ENCODE data around the gene B3GALT6.
"Not testable (repeated sequence)": the region's sequence is repeated elsewhere in the genome, so short reads cannot be mapped to it uniquely, and the experiment has no call there.

The B3GALT6 gene

DNA sequence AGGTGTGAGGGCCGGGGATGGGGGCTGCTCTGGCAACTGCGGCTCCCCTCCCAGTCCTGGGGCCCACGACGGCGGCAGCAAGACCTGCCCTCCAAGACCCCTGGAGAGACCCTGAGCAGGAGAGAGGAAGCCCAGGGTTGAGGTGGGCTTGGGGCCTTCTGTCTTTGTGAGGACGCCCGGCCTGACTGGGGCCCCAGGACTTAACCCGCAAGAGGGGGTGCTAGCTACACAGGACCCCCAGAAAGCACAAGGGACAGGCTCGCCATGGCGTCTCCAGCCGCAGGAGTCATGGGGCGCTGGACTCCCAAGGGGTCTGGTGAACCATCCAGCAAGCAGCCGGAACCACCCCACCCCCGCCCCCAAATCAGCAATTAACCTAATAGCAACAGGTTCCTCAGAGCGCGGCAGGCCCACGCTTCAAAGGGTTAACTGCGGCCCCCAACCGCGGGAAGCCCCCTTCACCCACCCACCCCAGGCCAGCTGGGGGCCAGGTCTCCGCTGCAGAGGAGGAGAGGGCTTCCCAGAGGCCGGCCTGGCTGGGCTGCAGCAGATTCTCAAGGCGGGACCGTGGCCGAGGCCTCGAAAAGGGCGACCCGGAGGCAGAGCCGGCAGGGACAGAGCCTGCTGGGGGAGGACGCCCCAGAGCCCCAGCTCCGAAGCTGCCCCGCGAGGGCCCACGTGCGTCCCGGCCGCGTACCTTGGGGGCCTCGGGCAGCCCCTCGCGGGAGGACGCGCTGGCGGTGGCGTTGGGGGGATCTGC lies 14.0 kb downstream of the B3GALT6 start:
- ATAC-seq = no peak

DNA sequence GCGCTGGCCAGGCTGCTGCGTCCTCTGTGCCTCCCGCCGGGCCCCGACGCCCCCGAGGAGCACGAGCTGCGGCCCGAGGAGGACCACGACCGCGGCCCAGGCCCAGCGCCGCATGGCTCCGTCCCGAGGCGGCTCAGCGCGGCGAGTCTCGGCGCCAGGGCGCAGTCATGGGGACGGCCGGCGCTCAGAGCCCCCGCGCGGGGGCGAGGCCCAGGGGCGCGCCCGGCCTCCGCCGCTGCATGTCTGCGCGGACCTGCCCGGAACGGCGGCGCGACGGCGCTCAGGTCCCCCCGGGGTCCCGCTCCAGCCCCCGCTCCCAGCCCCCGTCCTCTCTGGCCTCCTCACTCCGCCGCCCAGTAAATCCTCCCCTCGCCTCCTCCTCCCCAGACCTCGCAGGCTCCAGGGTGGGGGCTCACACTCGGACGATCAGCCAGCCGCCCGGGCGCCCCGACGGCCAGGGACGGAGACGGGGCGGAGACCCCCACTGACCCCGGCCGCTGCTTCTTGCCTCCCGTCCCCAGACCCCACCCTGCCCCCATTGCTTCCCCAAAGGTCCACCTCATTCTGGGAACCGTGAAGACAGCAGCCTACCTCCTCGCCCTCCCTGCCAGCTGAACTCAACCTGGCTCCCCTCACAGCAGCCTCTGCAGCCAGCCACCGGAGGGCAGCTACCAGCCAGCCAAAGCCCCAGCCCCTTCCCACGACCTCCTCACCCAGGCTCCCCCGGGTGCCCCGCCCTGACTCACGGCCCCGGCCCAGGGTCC lies 14.7 kb downstream of the B3GALT6 start, which contains the start of gene C1QTNF12:
TSS of gene C1QTNF12 (minus strand) at position 146 of the 764 bp plus-strand sequence. CDS start at position 114, 32 bp downstream.
- no peak for ATAC-seq

DNA sequence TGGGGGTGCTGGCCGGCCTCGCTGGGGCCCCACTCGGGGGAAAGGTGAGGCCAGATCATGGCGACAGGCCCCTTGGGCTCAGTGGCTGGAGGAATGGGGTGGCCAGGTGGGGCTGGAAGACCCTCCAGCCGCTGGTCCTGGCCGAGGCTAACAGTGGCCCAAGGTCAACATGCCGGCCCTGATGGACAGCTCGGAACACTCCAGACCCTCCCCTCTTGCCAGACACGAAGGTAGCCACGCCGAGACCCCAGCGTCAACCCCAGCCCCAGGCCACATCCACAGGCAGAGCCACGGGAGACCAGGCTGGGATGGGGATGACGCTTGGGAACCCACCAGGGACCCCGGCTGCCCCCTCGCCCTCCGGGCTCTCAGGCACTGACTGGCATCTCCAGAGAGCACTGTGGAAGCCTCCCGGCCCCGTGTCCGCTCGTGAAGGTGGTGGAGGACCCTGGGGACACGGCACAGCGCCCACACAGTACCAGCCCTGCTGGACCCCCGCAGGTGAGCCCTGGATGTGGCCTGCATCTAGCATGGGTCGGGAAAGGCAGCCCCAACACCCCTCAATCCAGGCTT lies 15.4 kb downstream of the B3GALT6 start:
- no peak for ATAC-seq

DNA sequence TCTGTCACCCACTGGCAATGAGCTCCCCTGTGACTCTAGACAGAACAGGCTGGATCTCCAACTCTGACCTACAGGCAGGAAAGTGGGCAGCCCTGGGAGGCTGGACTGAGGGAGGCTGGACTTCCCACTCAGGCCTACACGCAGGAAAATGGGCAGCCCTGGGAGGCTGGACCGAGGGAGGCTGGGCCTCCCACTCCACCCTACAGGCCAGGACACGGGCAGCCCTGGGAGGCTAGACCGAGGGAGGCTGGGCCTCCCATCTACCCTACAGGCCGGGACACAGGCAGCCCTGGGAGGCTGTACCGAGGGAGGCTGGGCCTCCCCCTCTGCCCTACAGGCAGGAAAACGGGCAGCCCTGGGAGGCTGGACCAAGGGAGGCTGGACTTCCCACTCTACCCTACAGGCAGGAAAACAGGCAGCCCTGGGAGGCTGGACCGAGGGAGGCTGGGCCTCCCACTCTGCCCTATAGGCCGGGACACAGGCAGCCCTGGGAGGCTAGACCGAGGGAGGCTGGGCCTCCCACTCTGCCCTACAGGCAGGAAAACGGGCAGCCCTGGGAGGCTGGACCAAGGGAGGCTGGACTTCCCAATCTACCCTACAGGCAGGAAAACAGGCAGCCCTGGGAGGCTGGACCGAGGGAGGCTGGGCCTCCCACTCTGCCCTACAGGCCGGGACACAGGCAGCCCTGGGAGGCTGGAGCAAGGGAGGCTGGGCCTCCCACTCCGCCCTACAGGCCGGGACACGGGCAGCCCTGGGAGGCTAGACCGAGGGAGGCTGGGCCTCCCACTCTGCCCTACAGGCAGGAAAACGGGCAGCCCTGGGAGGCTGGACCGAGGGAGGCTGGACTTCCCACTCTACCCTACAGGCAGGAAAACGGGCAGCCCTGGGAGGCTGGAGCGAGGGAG lies 16.2 kb downstream of the B3GALT6 start:
- ATAC-seq = not testable (repeated sequence)

DNA sequence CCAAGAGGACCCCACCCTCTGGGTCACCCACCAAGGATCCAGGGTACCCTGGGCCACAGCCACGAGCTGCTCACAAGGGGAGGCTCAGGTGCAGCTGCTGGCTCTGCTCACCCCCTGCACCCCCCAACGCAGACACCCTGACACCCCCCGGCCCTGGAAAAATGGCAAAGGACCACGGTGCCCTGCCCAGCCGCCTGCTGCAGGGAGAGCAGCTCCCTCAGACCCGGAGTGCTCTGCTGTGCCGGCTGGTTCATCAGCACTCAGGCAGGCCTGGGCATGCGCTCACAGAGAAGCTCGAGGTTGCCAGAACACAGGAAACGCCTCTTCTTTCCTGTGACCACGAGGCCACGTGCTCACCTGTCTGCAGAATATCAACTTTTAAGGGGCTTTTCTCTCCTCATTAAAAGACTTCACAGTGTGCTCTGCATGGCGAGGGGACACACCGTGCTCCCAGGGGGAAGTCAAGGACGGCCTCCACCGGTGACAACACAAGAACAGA lies 18.8 kb downstream of the B3GALT6 start:
- peak; percentile 87 to 89 for ATAC-seq

DNA sequence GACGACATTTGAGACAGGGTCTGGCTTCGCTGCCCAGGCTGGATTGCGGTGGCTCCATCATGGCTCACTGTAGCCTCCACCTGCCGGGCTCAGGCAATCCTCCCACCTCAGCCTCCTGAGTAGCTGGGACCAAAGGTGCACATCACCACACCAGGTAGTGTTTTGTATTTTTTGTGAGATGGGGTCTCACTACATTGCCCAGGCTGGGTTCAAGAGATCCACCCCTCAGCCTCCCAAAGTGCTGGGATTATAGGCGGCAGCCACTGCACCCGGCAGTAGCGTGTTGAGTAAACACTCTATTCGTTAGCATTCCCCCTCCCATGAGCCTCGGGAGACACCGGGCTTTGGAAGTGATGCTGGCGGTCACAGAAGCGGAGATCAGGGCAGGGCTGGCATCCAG lies 21.3 kb downstream of the B3GALT6 start:
- no peak for ATAC-seq

DNA sequence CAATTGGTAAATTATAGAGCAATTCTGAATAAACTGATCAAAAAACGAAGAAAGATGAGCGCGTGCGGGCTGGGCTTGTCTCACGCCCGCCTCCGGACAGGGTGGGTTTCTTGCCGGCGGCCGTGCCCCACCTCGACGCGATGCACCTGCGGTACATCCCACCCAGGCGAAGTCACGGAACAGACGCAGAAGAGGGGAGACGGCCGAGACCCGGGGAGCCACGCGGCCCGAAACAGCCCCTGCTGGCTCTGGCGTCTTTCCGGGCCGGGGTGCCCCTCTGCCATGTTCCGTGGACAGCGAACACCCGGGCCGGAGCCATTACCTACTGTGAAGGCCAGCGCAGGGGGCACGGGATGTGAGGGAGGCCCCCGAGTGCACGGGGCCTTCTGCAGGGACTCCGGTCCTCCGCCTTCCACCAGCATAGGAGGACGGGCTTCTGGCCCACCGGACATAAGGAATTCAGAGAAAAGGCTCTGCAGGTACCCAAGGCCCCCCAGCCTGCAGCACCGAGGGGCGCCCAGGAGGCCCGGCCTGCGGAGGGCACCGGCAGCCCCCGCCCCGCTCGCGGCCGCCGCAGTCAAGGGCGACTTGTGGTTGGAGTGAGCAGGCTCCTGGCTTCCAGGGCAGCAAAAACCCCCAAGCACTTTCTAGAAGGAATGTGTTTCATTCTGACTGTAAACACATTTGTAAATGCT lies 22.1 kb downstream of the B3GALT6 start:
- ATAC-seq = no peak

DNA sequence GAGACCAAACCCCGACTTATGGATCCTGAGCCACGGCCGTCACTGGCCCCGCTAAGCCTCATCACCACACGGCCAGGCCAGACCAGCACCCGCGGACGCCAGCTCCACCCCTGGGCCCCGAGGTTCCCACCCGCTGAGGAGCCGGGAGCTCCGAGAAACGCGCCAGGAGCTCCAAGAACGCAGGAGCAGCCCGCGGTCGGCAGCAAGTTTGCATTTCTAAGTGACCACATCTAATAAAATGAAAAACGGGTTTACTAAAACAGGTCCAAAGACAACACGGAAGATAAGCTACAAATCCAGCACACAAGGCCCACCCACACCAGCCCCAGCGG lies 22.6 kb downstream of the B3GALT6 start:
- no peak for ATAC-seq

DNA sequence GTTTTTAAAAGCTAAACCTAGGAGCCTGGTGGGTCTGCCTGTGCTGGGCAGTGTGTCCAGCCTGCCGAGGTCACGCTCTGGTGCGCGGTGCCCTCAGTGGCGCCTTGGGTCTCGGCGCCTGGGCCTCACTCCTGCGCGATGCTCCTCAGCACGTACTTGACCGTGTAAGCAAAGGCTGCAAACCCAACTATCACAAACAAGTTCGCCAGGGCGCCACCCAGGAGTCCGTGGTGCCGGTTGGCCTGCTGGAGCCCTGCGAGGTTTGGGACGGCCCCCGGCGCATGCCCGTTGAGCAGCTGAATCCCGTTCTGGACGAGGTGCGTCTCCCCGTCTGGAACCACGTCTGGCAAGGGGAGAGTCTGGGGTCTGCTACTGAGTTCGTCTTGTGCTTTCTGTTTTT lies 23.0 kb downstream of the B3GALT6 start:
- ATAC-seq = no peak

DNA sequence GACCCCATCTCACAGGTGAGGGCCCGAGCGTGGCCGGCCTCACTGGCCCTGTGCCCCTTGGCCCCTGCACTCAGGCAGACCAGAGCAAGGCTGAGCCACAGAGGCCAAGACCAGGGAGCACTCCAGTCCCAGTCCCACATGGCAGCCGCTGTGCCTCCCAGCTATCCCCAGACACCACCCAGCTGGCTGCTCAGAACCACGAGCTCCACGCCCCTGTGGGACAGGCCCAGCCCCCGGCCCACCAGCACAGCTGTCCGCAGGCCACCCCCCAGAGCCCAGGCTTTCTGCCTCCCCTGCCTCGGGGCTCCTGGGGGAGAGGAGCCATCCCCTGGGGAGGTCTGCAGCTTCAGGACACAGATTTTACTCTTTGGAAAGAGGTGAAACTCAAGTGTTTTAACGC lies 23.6 kb downstream of the B3GALT6 start:
- no peak for ATAC-seq

DNA sequence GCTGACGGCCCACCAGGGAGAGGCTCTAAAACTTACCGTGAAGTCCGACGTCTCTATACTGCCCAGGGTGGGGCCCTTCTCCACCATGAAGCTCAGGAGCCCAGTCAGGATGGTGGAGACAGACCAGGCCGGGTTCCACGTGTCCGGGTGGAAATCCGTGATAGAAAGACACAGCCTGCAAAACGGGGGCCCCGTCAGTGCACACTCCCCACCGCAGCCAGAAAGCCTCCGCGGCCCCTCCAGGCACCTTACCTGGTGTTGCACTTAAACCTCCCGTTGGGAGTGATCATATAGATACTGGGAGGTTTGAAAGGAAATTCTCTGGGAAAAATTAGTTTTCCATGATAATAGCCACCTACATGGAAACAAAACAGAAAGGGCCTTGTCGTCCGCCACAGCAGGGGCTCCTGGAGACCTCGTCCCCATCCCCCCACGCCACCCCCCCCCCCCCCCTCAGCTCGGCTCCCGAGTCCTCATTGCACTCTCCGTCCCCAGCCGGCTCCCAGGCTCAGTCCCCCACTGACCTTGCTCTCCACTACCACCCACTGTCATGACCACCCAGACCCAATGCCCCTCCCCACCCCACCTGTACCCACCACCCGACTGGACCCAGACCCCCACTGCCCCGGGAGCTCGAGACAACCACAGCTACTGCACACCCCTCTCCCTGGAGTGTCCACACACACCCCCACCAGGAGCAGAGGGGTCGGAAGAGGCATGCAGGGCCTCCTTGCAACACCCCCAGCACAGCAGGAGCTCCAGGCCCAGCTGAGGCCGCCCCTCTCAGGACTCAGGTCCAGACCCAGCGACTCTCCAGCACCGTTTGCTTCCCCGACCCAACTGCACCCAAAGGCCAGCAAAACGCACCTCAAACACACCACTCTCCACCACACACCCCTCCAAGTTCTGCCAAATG lies 25.2 kb downstream of the B3GALT6 start:
- ATAC-seq = no peak

DNA sequence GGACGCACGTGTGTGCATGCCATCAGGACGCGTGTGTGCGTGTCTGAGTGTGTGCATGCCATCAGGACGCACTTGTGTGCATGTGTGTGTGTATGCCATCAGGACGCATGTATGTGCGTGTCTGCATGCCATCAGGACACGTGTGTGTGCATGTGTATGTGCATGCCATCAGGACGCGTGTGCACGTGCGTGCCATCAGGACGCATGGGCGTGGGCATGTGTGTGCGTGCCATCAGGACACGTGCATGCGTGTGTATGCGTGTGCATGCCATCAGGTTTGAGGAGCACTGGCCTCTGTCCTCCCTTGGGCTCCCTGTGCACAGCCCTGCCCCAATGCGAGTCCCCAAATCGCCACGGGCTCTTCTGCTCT lies 27.1 kb downstream of the B3GALT6 start:
- no peak for ATAC-seq

DNA sequence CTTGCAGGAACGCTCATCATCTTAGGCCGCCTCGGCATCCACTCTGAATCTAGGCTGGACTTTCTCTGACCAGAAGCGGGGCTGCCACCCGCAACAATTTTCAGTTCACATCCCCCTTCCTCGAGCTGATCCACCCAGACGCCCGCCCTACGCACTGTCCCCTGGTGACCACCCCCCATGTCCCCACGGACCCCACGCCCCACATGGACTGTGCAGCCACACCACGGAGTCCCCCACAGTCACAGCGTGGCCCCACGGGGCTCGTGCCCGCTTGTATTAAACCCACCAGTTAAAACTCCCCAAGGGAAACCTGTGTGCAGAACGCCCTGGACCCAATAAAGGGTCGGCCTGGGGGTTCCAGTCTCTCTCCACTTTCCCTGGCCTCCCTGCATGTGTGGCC lies 27.5 kb downstream of the B3GALT6 start:
- ATAC-seq = no peak

DNA sequence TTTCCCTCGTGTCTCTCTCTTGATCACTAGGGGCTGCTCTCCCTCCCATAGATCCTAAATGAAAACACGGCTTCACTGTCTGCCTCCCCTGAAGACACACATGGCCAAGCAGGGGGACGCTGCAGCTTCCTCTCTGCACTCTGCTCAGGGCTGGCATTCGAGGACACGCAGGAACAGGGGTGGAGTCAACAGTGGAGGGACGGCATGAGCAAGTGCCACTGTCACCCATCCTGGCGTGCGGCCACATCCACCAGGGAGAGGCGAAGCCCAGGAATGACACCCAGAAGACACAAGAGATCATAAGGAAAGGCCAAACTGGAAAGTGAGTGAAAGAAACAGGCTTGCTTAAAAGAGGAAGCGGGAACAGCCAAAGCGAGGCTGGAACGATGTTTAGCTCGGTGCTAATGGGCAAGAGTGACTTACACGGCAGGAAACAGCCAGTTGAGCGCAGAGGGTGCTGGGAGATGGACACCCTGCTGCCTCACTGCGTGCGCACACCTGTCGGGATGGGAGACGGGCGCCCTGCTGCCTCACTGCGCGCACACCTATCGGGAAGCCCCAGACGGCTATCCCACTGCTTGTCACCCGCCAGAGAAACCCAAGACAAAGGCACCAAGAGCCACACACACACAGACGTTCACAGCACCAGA lies 28.0 kb downstream of the B3GALT6 start:
- ATAC-seq = no peak

DNA sequence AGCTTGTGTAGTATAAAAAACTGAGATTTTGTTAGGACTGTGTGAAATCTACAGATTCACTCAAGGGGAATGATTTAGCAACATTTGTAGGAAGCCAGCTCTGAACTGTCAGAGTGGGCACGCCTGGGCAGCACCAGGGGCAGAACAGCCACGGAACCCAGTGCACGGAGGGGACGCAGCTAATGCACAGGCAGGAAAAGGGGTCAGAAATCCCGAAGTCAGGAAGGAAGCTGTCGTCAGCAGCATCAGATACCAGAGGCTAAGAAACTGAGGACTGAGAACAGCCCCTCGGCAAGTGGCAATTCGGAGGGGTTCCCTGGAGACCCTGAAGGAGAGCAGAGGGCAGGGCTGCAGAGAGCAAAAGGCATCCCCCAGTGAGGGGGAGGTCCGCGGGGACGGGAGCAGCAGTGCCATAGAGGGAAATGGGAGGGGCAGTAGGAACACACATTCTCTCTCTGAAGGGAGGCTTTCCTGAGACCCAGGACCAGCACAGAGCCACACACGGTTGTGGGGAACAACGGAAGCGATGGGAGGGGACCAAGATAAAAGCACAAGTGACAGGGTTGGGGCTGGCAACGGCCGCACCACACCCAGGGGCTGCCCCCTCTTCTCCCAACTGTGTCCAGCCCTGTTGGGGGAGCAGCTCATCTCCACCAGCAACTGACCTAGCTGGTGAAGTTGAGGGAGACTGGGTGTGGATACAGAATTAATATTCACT lies 29.0 kb downstream of the B3GALT6 start:
- no peak for ATAC-seq

DNA sequence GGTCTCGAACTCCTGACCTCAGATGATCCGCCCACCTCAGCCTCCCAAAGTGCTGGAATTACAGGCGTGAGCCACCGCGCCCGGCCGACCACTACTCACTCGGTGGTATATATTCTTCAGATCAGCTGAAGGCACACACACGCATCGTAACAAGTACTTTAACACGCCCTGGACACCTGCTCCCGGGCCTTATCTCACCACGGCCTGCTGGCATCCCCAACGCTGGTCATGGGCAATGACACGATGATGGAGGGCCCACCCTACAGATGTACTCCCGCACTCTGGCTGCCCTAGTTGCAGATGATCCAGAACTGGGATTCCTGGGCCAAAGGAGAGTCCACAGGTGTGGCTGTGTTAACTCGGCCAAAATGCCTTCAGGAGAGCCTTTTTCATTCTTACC lies 30.0 kb downstream of the B3GALT6 start:
- no peak for ATAC-seq

DNA sequence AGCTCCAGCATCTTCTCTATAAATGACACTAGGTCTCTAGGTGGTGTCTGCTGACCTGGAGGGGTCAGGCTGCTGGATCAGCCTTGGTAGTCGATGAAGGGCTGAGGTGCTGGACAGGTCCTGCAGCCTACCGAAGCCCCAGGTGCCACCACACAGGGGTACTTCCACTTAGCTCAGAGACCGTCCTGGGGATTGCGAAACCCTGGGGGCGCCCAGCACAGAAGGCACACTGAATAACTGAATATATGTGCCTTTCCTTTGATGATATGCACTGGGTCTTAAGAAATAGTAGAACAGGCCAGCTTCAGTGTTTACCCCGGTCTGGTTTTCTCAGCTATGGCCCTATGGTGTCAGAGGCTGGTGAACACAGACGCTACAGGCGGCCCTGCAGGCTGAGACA lies 30.7 kb downstream of the B3GALT6 start:
- ATAC-seq = no peak

DNA sequence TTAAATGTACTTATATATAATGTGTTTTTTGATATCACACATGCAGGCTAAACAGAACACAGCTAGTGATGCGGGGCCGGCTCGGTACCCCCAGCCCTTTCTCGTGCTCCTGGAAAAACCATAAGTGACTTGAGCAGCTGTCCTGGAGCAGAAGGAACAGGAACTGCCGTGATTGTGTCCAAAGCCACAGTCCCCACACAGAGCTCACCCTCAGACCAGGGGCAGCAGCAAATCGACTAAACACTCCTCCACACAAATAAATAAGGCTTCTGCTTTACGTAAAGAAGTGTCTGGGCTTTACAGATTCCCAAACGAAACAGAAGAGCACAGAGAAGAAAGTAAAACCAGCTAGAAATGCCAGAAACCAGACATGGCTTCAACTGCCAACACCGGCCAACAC lies 32.0 kb downstream of the B3GALT6 start:
- ATAC-seq = no peak

DNA sequence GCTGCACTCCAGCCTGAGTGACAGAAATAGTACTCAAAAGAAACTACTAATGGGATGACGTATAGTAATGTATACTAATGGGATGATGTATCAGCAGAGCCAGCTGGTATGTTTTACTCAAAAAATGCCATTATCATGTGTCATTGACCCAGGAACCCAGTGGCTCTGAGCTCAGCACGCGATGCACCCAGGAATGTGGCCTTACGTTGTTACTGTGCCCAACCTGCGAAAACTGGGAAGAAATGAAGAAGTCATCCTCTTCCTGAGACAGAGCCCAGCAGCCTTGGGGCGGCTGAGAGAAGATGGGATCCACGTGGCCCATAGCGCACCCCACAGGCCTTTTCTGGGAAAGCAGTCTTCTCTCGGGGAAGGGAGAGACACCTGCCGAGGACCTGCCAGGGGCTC lies 32.8 kb downstream of the B3GALT6 start:
- no peak for ATAC-seq
